Measurements from ENCODE around the gene CDC42SE2. TPM values are rescaled to one million over a fixed set of nuclear protein-coding genes. Genes with fewer than 3 reads are reported as not detected.
"Not testable (repeated sequence)": the region's sequence is repeated elsewhere in the genome, so short reads cannot be mapped to it uniquely, and the experiment has no call there.

CDC42SE2 gene
- total RNA-seq, 2 experiments from 2014 or later, result 100 to 102 TPM

- ChIA-PET POLR2A (interaction anchor here (1.2 to 1.5 kb wide), 2 partner anchors 27 to 59 kb away, joined by 3 to 4 read pairs; no protein-coding TSS in a partner anchor), CTCF (no interaction called here)
- intact Hi-C loops (cut with micrococcal nuclease), result loop anchor here (5.0 kb wide), 2 partner anchors 36 to 59 kb away; no protein-coding TSS in a partner anchor
- Mint-ChIP-seq H3K36me3 (ENCODE audit: low read depth) (peaks cover 59% of the 10 kb centered on the region), H3K4me3 (no peak overlapping the region), H3K27me3 (no peaks in the 10 kb centered on the region), H3K9me3 (peaks cover 2% of the 10 kb centered on the region), H3K27ac (peak overlapping the region; percentile 78), H3K4me1 (ENCODE audit: low read depth) (peaks cover 70% of the 10 kb centered on the region)
- TF ChIP-seq CTCF (IDR thresholded peaks at IDR 0.05), result no peak
- DNase-seq (no peak), ATAC-seq (no peak)
Measured at GRCh38 chr5:131323378-131323777, 59.5 kb downstream of the CDC42SE2 start.

- Mint-ChIP-seq H3K27ac (peak overlapping the region; percentile 26), H3K9me3 (peaks cover 2% of the 10 kb centered on the region), H3K4me1 (ENCODE audit: low read depth) (peaks cover 76% of the 10 kb centered on the region), H3K4me3 (no peak overlapping the region), H3K36me3 (ENCODE audit: low read depth) (peaks cover 58% of the 10 kb centered on the region), H3K27me3 (no peaks in the 10 kb centered on the region)
- ATAC-seq (no peak), DNase-seq (no peak)
- TF ChIP-seq CTCF (IDR thresholded peaks at IDR 0.05), result no peak
- ChIA-PET POLR2A (interaction anchor here (0.5 to 1.5 kb wide), 4 partner anchors 28 to 472 kb away, joined by 3 to 4 read pairs (median 3); no protein-coding TSS in a partner anchor), CTCF (interaction anchor here (0.6 to 2.0 kb wide), 2 partner anchors 48 to 58 kb away, joined by 3 to 6 read pairs; no protein-coding TSS in a partner anchor)
- intact Hi-C loops (cut with micrococcal nuclease), result loop anchor here (5.0 kb wide), 2 partner anchors 37 to 58 kb away; no protein-coding TSS in a partner anchor
Measured at GRCh38 chr5:131324303-131324702, 60.5 kb downstream of the CDC42SE2 start.

- H3K36me3 Mint-ChIP-seq (ENCODE audit: low read depth), result peaks cover 58% of the 10 kb centered on the region
- peaks cover 76% of the 10 kb centered on the region for H3K4me1 Mint-ChIP-seq (ENCODE audit: low read depth)
- no peaks in the 10 kb centered on the region for H3K27me3 Mint-ChIP-seq
- DNase-seq (no peak), ATAC-seq (peak; percentile 75)
- CTCF ChIA-PET, result interaction anchor here (0.9 to 1.5 kb wide), 3 partner anchors 8 to 64 kb away, joined by 3 to 5 read pairs (median 3); no protein-coding TSS in a partner anchor
- intact Hi-C loops (cut with micrococcal nuclease), result no loop called here
- H3K9me3 Mint-ChIP-seq, result peaks cover 7% of the 10 kb centered on the region
- H3K27ac Mint-ChIP-seq, result peak overlapping the region; percentile 73
- H3K4me3 Mint-ChIP-seq, result no peak overlapping the region
- POLR2A ChIA-PET, result interaction anchor here (0.7 kb wide), 1 partner anchor 53 kb away, joined by 4 read pairs; no protein-coding TSS in a partner anchor
- no peak for TF ChIP-seq CTCF (IDR thresholded peaks at IDR 0.05)
Measured at GRCh38 chr5:131328536-131329285, 64.9 kb downstream of the CDC42SE2 start.

- intact Hi-C loops (cut with micrococcal nuclease), result no loop called here
- Mint-ChIP-seq H3K27me3 (no peaks in the 10 kb centered on the region), H3K27ac (peak overlapping the region; percentile 73), H3K4me1 (ENCODE audit: low read depth) (peaks cover 77% of the 10 kb centered on the region), H3K4me3 (no peak overlapping the region), H3K36me3 (ENCODE audit: low read depth) (peaks cover 62% of the 10 kb centered on the region), H3K9me3 (peaks cover 10% of the 10 kb centered on the region)
- no peak for TF ChIP-seq CTCF (IDR thresholded peaks at IDR 0.05)
- ChIA-PET POLR2A (interaction anchor here (0.7 to 1.3 kb wide), 3 partner anchors 27 to 55 kb away, joined by 3 to 4 read pairs (median 4); no protein-coding TSS in a partner anchor), CTCF (interaction anchor here (0.9 to 1.5 kb wide), 3 partner anchors 8 to 64 kb away, joined by 3 to 5 read pairs (median 3); no protein-coding TSS in a partner anchor)
- no peak for DNase-seq
- no peak for ATAC-seq
Measured at GRCh38 chr5:131329286-131329560, 65.4 kb downstream of the CDC42SE2 start.

GRCh38 chr5:131330031-131330430 is 66.2 kb downstream of the CDC42SE2 start:
- H3K4me3 Mint-ChIP-seq, result no peak overlapping the region
- CTCF ChIA-PET, result interaction anchor here (1.5 kb wide), 1 partner anchor 9 kb away, joined by 5 read pairs; no protein-coding TSS in a partner anchor
- H3K9me3 Mint-ChIP-seq, result peaks cover 16% of the 10 kb centered on the region
- ATAC-seq (no peak), DNase-seq (no peak)
- POLR2A ChIA-PET, result interaction anchor here (1.2 to 1.3 kb wide), 2 partner anchors 27 to 55 kb away, joined by 3 to 4 read pairs; no protein-coding TSS in a partner anchor
- peaks cover 66% of the 10 kb centered on the region for H3K36me3 Mint-ChIP-seq (ENCODE audit: low read depth)
- intact Hi-C loops (cut with micrococcal nuclease), result no loop called here
- peaks cover 78% of the 10 kb centered on the region for H3K4me1 Mint-ChIP-seq (ENCODE audit: low read depth)
- no peaks in the 10 kb centered on the region for H3K27me3 Mint-ChIP-seq
- peak overlapping the region; percentile 69 for H3K27ac Mint-ChIP-seq
- TF ChIP-seq CTCF (IDR thresholded peaks at IDR 0.05), result no peak

GRCh38 chr5:131335756-131336155 is 71.9 kb downstream of the CDC42SE2 start:
- CTCF ChIA-PET; H3K4me3 Mint-ChIP-seq; POLR2A ChIA-PET; DNase-seq; intact Hi-C loops (cut with micrococcal nuclease); H3K27me3 Mint-ChIP-seq; ATAC-seq: not testable (repeated sequence)
- Mint-ChIP-seq H3K4me1 (ENCODE audit: low read depth) (peaks cover 80% of the 10 kb centered on the region), H3K36me3 (ENCODE audit: low read depth) (peaks cover 90% of the 10 kb centered on the region), H3K27ac (peak overlapping the region; percentile 77), H3K9me3 (peaks cover 32% of the 10 kb centered on the region)

GRCh38 chr5:131336801-131337200 is 72.9 kb downstream of the CDC42SE2 start:
- Mint-ChIP-seq H3K9me3 (peaks cover 32% of the 10 kb centered on the region), H3K4me1 (ENCODE audit: low read depth) (peaks cover 85% of the 10 kb centered on the region), H3K4me3 (peak overlapping the region; percentile 48), H3K36me3 (ENCODE audit: low read depth) (peaks cover 97% of the 10 kb centered on the region), H3K27ac (peak overlapping the region; percentile 66)
- ATAC-seq; H3K27me3 Mint-ChIP-seq; DNase-seq; intact Hi-C loops (cut with micrococcal nuclease): not testable (repeated sequence)
- ChIA-PET CTCF (interaction anchor here (1.3 kb wide), 1 partner anchor 8 kb away, joined by 3 read pairs; no protein-coding TSS in a partner anchor), POLR2A (interaction anchor here (1.2 kb wide), 1 partner anchor 16 kb away, joined by 3 read pairs; no protein-coding TSS in a partner anchor)

Measured in activated CD8-positive, alpha-beta T cell treated with anti-CD3 and anti-CD28 coated beads for 36 hours (primary cell).